ENCODE data around the gene CEND1.

The CEND1 gene

DNA sequence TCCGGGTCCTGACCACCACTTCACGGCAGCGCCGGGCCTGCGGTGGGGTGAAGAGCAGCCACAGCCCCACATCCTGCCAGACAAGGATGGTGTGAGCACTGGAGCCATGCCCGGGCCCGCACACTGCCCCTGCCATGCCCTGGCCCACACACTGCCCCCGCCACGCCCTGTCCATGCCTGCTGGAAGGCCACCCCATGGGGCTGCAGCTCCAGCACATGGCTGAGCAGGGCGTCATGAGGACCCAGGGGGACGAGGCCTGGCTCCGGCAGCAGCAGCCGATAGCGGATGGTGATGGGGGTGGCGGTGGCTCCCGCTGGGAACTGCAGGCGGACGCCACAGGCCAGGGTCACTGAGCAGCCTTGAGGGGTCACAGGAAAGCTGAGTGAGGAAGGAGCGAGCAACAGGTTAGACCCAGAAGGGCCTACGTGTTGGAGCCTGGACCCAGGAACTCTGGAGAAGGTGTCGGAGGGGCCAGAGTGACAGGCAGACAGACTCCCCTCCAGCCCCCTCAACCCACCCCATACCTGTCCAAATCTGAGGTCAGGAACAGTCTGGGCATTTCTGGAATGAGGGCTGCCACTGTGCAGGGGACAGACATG, 12.2 kb upstream of the CEND1 start:
- DNase-seq (ENCODE audit: low read depth, low spot score), result no peak
- H3K4me1 ChIP-seq (ENCODE audit: insufficient read depth, insufficient read length), result peaks cover 27% of the 10 kb centered on the region
- peaks cover 52% of the 10 kb centered on the region for H3K36me3 ChIP-seq (ENCODE audit: insufficient read depth, insufficient read length, low read length)
- no peaks in the 10 kb centered on the region for H3K27me3 ChIP-seq (ENCODE audit: insufficient read depth, insufficient read length)
- no peak overlapping the region for H3K4me3 ChIP-seq (ENCODE audit: insufficient read length, low read depth)
- peak overlapping the region; percentile 5 for H3K9ac ChIP-seq (ENCODE audit: insufficient read length, low read depth)
- no peaks in the 10 kb centered on the region for H3K9me3 ChIP-seq (ENCODE audit: insufficient read depth, low read length)
- TF ChIP-seq SUZ12 (IDR thresholded peaks at IDR 0.05; ENCODE audit: extremely low read depth, insufficient read depth, insufficient read length) (no peak), YY1 (IDR thresholded peaks at IDR 0.05; ENCODE audit: insufficient read depth, insufficient read length) (no peak), ZNF274 (IDR thresholded peaks at IDR 0.05; ENCODE audit: low read depth, low read length) (no peak)

DNA sequence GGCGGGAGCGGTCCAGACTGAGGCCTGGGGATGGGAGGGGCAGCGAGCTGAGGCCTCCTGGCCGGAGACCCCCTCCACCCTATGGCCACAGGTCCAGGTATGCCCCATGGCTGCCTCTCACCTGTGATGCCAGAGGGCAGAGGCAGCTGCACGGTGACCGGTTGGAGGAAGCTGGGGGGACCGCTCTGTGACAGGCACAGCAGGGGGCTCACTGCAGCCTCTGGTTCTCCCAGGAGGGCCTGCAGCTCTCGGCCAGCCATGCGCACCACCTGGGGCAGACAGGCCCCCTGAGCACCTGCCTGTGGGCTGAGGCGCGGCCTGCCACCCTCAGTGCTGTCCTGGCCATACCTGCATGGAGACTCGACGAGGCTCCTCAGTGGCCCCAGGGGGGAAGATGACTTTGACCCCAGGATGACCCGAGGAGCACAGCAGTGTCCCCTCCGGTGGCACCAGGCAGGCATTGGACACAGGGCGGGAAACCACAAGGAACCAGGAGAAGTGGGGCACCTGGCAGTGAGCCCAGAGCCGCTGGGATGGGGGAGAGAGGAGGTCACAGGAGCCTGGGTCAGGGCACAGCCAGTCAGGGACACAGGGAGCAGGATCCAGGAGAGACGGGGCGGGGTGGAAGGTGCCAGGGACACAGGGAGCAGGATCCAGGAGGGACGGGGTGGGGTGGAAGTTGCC, 11.3 kb upstream of the CEND1 start:
- TF ChIP-seq ZNF274 (IDR thresholded peaks at IDR 0.05; ENCODE audit: low read depth, low read length) (no peak), YY1 (IDR thresholded peaks at IDR 0.05; ENCODE audit: insufficient read depth, insufficient read length) (no peak), SUZ12 (IDR thresholded peaks at IDR 0.05; ENCODE audit: extremely low read depth, insufficient read depth, insufficient read length) (no peak)
- no peak for DNase-seq (ENCODE audit: low read depth, low spot score)
- H3K4me3 ChIP-seq (ENCODE audit: insufficient read length, low read depth), result no peak overlapping the region

DNA sequence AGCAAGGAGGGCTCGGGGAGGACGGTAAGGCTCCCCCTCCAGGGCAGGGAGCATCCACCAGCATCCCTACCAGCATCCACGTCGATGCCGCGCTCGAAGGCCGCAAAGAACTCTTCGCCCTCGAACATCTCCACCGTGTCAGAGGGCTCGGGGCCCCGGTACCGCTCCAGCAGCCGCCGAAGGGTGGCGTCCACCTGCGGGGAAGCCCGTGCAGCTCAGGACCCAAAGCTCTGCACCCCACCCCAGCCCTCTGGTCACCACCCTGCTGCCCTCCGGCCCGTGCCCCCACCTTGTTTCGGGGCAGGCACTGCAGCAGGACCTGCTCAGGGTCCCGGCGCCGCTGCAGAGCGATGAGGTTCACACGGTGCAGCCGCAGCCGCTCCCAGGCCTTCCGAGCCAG, 10.6 kb upstream of the CEND1 start:
- Histone ChIP-seq H3K36me3 (ENCODE audit: insufficient read depth, insufficient read length, low read length) (peaks cover 52% of the 10 kb centered on the region), H3K4me1 (ENCODE audit: insufficient read depth, insufficient read length) (peaks cover 37% of the 10 kb centered on the region), H3K27me3 (ENCODE audit: insufficient read depth, insufficient read length) (no peaks in the 10 kb centered on the region), H3K4me3 (ENCODE audit: insufficient read length, low read depth) (no peak overlapping the region), H3K9ac (ENCODE audit: insufficient read length, low read depth) (peak overlapping the region; percentile 21), H3K9me3 (ENCODE audit: insufficient read depth, low read length) (no peaks in the 10 kb centered on the region)
- TF ChIP-seq ZNF274 (IDR thresholded peaks at IDR 0.05; ENCODE audit: low read depth, low read length), result no peak
- no peak for TF ChIP-seq SUZ12 (IDR thresholded peaks at IDR 0.05; ENCODE audit: extremely low read depth, insufficient read depth, insufficient read length)
- TF ChIP-seq YY1 (IDR thresholded peaks at IDR 0.05; ENCODE audit: insufficient read depth, insufficient read length), result no peak
- DNase-seq (ENCODE audit: low read depth, low spot score), result no peak

More for the DNA sequence above, 11.3 kb upstream of the CEND1 start:
- H3K9ac ChIP-seq (ENCODE audit: insufficient read length, low read depth), result peak overlapping the region; percentile 32
- H3K9me3 ChIP-seq (ENCODE audit: insufficient read depth, low read length), result no peaks in the 10 kb centered on the region
- H3K36me3 ChIP-seq (ENCODE audit: insufficient read depth, insufficient read length, low read length), result peaks cover 52% of the 10 kb centered on the region
- peaks cover 32% of the 10 kb centered on the region for H3K4me1 ChIP-seq (ENCODE audit: insufficient read depth, insufficient read length)
- no peaks in the 10 kb centered on the region for H3K27me3 ChIP-seq (ENCODE audit: insufficient read depth, insufficient read length)

DNA sequence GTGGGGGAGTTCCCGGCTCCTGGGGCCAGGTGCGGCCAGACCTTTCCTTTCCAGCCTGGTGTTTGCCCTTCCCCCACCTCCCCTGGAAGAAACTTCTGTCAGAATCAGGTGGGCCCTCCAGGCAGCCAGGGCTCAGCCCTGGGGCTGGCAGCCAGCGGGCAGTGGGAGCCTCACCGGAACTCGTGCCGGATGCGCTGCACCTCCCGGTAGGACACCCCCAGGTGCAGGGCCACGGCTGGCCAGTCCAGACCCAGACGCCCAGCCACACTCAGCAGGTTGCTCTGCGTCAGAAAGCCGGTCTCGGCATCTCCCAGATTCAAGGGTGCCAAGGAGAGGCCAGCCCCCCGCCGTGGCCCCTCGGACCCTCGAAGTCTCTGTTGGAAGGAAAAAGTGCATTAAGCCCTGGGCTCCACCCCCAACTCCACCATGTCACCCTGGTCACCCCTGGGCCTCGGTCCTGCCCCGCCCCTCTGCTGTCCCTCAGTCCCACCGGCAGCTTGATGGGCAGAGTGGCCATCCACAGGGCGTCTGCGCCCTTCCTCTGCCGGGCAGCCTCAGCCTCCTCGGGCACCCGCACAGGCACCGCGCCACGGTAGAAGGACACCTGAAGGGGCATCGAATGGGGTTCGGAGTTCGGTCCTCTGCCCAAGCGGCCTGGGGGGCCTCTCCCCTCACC, 9.9 kb upstream of the CEND1 start:
- no peak for DNase-seq (ENCODE audit: low read depth, low spot score)
- TF ChIP-seq SUZ12 (IDR thresholded peaks at IDR 0.05; ENCODE audit: extremely low read depth, insufficient read depth, insufficient read length) (no peak), YY1 (IDR thresholded peaks at IDR 0.05; ENCODE audit: insufficient read depth, insufficient read length) (no peak), ZNF274 (IDR thresholded peaks at IDR 0.05; ENCODE audit: low read depth, low read length) (no peak)

DNA sequence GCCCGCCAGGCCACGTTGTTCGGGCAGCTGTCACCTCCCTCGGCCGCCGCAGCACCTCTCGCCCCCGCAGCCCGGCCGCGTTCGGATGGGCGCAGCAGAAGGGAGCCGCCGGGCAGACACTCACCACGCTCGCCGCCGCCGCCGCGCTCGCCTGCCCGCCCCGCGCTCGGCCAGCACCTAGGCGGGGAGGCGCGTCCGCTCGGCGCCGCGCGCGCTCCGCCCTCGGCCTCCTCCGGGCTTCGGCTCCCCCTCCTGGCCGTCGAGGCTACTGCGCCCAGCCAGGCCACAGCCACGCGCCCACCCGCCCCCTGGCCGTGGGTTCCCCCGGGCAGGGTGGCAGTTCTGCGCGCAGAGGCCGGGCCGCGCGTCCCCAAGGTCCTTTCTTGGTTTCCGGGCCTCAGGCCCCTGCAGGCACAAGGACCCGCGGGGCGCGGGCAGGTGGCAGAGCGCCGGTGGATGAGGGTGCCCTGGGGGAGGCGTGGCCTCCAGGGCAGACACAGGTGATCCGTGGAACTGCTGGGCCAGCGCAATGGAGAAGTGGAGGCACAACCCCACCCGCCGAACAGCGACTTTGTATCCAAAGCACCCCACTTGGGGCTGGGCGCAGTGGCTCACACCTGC, 8.3 kb upstream of the CEND1 start, which contains the start of gene SLC25A22:
Gene SLC25A22 (minus strand): TSS at position 189 of the 621 bp plus-strand sequence. CDS start 3,275 bp downstream, outside the sequence.
- DNase-seq (ENCODE audit: low read depth, low spot score), result no peak
- H3K36me3 ChIP-seq (ENCODE audit: insufficient read depth, insufficient read length, low read length), result peaks cover 61% of the 10 kb centered on the region

More for the DNA sequence above, 9.9 kb upstream of the CEND1 start:
- H3K9ac ChIP-seq (ENCODE audit: insufficient read length, low read depth), result peak overlapping the region; percentile 50
- no peaks in the 10 kb centered on the region for H3K9me3 ChIP-seq (ENCODE audit: insufficient read depth, low read length)
- peaks cover 42% of the 10 kb centered on the region for H3K4me1 ChIP-seq (ENCODE audit: insufficient read depth, insufficient read length)
- H3K27me3 ChIP-seq (ENCODE audit: insufficient read depth, insufficient read length), result no peaks in the 10 kb centered on the region
- peaks cover 53% of the 10 kb centered on the region for H3K36me3 ChIP-seq (ENCODE audit: insufficient read depth, insufficient read length, low read length)
- no peak overlapping the region for H3K4me3 ChIP-seq (ENCODE audit: insufficient read length, low read depth)

DNA sequence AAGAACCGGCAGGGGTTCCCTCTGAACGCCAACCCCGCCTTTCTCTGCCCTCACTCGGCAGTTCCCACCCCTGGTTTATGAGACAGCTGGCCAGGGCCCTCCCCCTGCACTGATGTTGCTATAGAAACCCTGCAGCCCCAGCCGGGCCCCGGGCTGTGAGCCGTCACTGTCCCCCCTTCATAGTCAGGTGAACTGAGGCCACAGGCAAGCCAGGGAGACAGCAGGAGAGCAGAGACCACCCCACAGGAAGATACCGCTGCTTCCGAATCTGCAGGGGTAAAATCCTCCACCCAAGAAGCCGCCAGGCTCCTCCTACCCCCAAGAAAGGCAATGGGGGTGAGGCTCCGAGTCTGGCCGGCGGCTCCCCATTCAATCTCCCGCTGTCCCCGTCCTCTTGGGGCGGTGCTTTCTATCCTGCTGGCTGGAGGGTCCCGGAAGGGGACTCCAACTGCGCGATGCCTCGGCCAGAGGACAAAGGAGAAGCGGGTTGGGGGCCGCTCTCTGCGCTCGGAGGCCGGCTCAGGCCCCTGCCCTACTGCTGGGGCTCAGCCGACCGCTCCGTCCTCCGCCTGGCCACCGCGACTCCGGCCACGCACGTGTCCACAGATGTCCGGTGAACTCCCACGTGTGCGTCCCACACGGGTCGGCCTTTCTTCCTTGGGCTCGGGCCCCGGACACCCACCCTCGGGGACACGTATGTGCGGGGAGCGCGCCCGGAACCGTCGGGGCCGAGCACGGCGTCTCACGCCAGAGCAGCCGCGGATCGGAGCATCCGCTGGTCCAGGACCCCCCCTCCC, 7.6 kb upstream of the CEND1 start:
- no peaks in the 10 kb centered on the region for H3K27me3 ChIP-seq (ENCODE audit: insufficient read depth, insufficient read length)
- no peak for DNase-seq (ENCODE audit: low read depth, low spot score)
- no peaks in the 10 kb centered on the region for H3K9me3 ChIP-seq (ENCODE audit: insufficient read depth, low read length)
- no peak for TF ChIP-seq ZNF274 (IDR thresholded peaks at IDR 0.05; ENCODE audit: low read depth, low read length)
- TF ChIP-seq SUZ12 (IDR thresholded peaks at IDR 0.05; ENCODE audit: extremely low read depth, insufficient read depth, insufficient read length), result no peak
- no peak for TF ChIP-seq YY1 (IDR thresholded peaks at IDR 0.05; ENCODE audit: insufficient read depth, insufficient read length)
- peaks cover 38% of the 10 kb centered on the region for H3K4me1 ChIP-seq (ENCODE audit: insufficient read depth, insufficient read length)
- peak overlapping the region; percentile 94 for H3K4me3 ChIP-seq (ENCODE audit: insufficient read length, low read depth)
- peak overlapping the region; percentile 88 for H3K9ac ChIP-seq (ENCODE audit: insufficient read length, low read depth)
- peaks cover 60% of the 10 kb centered on the region for H3K36me3 ChIP-seq (ENCODE audit: insufficient read depth, insufficient read length, low read length)

More for the DNA sequence above, 8.3 kb upstream of the CEND1 start, which contains the start of gene SLC25A22:
- Histone ChIP-seq H3K4me3 (ENCODE audit: insufficient read length, low read depth) (peak within 1 kb of the TSS; percentile 94), H3K9me3 (ENCODE audit: insufficient read depth, low read length) (no peaks in the 10 kb centered on the region), H3K4me1 (ENCODE audit: insufficient read depth, insufficient read length) (peaks cover 40% of the 10 kb centered on the region), H3K27me3 (ENCODE audit: insufficient read depth, insufficient read length) (no peaks in the 10 kb centered on the region), H3K9ac (ENCODE audit: insufficient read length, low read depth) (peak within 1 kb of the TSS; percentile 88)
- TF ChIP-seq SUZ12 (IDR thresholded peaks at IDR 0.05; ENCODE audit: extremely low read depth, insufficient read depth, insufficient read length), result no peak
- no peak for TF ChIP-seq ZNF274 (IDR thresholded peaks at IDR 0.05; ENCODE audit: low read depth, low read length)
- no peak for TF ChIP-seq YY1 (IDR thresholded peaks at IDR 0.05; ENCODE audit: insufficient read depth, insufficient read length)

All from NT2/D1 (cell line).